HG03045 (cell line): ENCODE data around the gene GABARAPL2.
A peak's percentile ranks its signal among the peaks of the same experiment; 100 is the strongest.
"Not testable (repeated sequence)": the region's sequence is repeated elsewhere in the genome, so short reads cannot be mapped to it uniquely, and the experiment has no call there.

Source experiments
- ATAC-seq: cut with Tn5 transposase; IDR thresholded peaks from one replicate; pipeline ENCODE4 v1.9.1; 2021; ENCODE audit warnings: mild to moderate bottlenecking, moderate library complexity; ENCODE audit not compliant: unreplicated experiment

Gene GABARAPL2, protein sequence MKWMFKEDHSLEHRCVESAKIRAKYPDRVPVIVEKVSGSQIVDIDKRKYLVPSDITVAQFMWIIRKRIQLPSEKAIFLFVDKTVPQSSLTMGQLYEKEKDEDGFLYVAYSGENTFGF

GRCh38 chr16:75566040-75566757 is at the start of gene GABARAPL2:
Gene GABARAPL2, plus strand, starts transcription at chr16:75566379. Its CDS starts 108 bp downstream, at chr16:75566487.
- ATAC-seq, result peak; percentile 79

- ATAC-seq, result no peak
Measured at GRCh38 chr16:75519175-75519574, 47.0 kb upstream of the GABARAPL2 start.

- no peak for ATAC-seq
Measured at GRCh38 chr16:75526032-75526790, 40.0 kb upstream of the GABARAPL2 start.

GRCh38 chr16:75527825-75528299 is 38.3 kb upstream of the GABARAPL2 start:
- no peak for ATAC-seq

DNA sequence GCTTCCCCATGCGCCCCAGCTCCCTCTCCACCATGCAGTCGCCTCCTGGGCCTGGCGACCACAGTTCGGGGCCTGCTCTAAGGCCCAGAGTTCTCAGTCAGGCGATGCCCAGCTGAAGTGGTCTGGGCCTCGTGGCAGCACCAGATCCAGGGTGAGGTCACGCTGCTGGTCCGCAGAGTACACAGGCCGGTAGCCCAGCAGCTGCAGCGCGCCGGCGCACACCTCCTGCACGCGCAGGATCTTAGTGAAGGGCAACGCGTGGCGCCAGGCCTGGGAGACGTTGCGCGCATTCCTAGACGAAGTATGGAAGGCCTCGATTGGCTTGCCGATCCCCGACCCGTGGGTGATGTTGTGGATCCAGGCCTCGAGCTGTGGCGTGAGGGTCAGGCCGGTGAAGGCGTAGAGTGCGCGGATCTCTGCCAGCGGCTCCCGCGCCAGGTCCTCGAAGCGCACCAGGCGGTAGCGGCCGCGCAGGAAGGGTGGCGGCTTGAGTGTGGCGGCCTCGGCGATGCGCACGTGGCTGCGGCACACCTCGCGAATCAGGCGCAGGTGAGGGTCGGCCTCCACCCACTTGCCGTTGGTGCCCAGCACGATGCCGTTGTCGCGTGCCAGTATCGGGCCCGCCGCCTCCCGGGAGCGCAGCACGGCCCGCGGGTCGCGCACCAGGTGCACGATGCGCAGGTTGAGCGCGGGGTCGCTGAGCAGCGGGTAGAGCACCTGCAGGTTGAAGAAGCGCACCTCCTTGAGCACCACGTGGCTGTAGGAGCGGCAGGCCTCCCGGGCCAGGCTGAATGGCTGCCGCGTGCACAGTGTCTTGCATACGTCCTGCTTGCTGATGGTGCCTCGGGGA is 36.9 kb upstream of the GABARAPL2 start:
- ATAC-seq, result no peak

- no peak for ATAC-seq
Measured at GRCh38 chr16:75529959-75530358, 36.2 kb upstream of the GABARAPL2 start.

DNA sequence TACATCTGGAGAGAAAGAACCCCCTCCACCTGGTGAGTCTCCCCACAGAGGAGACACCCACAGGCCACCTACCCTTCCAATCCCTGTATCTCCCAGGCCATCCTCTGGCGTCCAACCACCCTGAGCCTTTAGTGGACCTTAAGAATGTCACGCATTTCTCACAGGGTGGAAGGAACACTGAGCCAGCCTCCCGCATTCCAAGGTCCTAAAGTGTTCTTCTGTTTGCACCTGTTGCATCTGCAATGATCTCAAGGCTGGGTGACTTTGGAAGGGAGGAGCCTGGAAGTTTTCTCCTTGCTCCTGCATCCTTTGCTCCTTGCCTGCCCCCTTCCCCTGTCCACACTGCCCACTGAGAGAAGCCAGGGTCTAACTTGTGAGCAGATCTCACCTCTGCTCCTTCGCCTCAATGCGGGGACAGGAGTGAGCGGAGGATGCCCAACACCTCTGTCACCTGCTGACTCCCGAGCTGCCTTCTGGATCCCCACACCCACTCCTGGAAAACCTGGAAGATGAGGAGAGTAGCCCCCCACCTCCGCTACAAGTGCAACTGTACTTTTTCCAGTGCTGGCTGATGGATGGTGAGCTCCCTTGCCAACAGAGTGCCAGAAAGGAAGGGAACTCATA is 33.9 kb upstream of the GABARAPL2 start:
- ATAC-seq, result no peak

- no peak for ATAC-seq
Measured at GRCh38 chr16:75532791-75533190, 33.4 kb upstream of the GABARAPL2 start.

GRCh38 chr16:75534560-75535205 is 31.5 kb upstream of the GABARAPL2 start:
- ATAC-seq, result no peak

- ATAC-seq, result no peak
Measured at GRCh38 chr16:75535211-75535843, 30.9 kb upstream of the GABARAPL2 start.

GRCh38 chr16:75535901-75536300 is 30.3 kb upstream of the GABARAPL2 start, which contains the start of gene CHST5:
Gene CHST5, minus strand, starts transcription at chr16:75536108. Its CDS starts 5,724 bp downstream, at chr16:75530384.
- ATAC-seq, result no peak

DNA sequence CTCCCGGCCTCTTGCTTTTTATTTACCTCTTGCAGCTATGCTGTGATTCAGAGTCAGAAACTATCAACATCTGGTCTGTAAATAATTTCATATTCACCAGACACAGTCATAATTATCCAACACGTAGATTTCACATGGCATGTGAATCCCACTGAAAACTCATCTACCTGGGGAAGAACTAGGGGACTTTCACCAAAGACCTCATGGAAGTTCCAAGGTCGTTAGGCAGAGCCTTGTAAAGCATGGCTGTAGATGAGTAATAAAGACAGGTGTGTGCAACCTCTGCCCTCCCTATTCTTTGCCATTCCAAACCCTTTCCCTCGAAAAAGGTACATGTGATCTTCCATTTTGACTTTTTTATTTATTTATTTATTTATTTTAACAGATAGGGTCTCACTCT is 28.4 kb upstream of the GABARAPL2 start:
- ATAC-seq, result no peak

- ATAC-seq, result not testable (repeated sequence)
Measured at GRCh38 chr16:75538882-75539565, 27.2 kb upstream of the GABARAPL2 start.

GRCh38 chr16:75541236-75541635 is 24.9 kb upstream of the GABARAPL2 start:
- no peak for ATAC-seq

DNA sequence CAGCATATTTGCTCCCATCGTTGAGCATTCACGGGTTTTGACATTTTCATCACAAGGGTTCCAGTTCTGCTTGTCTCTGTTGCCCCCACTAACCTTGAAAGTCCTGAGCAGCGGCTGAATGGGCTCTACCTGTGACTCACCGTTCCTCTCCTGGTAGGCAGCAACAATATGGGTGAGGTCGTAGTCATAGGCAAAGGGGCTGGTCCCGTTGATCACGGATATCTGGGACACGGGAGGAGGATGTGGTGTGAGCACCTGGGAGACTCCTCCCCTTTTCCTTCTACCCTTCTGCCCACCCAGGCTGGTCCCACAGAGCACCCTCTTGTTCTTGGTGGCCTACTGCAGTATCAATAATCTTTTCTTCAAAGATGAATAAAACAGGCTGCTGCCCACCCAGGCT is 23.7 kb upstream of the GABARAPL2 start:
- ATAC-seq, result not testable (repeated sequence)

GRCh38 chr16:75545879-75546278 is 20.3 kb upstream of the GABARAPL2 start:
- ATAC-seq, result not testable (repeated sequence)

- ATAC-seq, result no peak
Measured at GRCh38 chr16:75546293-75546692, 19.9 kb upstream of the GABARAPL2 start.

DNA sequence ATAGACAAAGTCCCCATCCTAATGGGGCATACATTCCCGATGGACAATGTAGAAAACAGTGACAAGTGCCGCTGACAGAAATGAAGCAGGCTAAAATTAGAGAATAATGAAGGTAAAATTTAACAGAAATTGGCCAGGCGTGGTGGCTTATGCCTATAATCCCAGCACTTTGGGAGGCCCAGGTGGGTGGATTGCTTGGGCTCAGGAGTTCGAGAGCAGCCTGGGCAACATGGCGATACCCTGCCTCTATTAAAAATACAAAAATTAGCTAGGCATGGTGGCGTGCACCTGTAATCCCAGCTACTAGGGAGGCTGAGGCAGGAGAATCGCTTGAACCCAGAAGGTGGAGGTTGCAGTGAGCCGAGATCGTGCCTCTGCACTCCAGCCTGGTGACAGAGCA is 17.7 kb upstream of the GABARAPL2 start:
- not testable (repeated sequence) for ATAC-seq

DNA sequence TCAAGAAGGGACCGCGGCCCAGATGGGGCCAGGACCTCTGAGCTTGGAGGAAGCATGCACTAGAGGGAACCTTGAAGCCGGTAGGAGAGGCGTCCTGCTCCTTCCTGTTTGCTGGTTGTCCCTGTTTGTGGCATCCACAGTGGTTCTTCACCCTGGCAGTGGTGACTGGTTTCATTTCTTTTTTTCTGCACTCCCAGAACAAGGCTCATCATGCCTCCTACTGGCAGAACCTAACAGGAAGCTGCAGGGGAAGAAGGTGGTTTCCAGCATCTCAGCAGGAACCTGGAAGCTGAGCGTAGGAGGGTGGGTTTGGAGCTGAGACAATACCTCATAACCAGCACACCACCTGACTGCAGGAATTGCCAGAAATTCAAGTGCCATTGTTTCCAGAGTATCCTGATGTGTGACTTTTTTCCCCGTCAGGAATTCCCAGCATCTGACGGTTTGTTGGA is 15.9 kb upstream of the GABARAPL2 start:
- ATAC-seq, result peak; percentile 77
